IMR-90 (cell line): ENCODE data around the gene HERC4. TPM values are rescaled to one million over a fixed set of nuclear protein-coding genes. Genes with fewer than 3 reads are reported as not detected.

Source experiments
- ATAC-seq: fragments of 200-7000 bp; cut with Tn5 transposase; 2 replicates; pipeline ENCODE4 v1.9.1; 2020; ENCODE audit warnings: low read depth, mild to moderate bottlenecking, moderate library complexity
- BruUV-seq: library from RNA; stranded (reverse); fragments of 400-500 nt; replicated peaks from 2 replicates; lab custom pipeline; 2021; lab: Mats Ljungman, UMichigan
- CTCF ChIA-PET: fragments of 300-600 bp; formaldehyde crosslinking; extraction: SDS; loops from one replicate; lab custom pipeline; 2021; ENCODE audit warnings: antibody characterized with exemption; lab: Yijun Ruan, JAX
- POLR2A ChIA-PET: fragments of 300-600 bp; sonication (Branson Sonifier 250); formaldehyde crosslinking; loops from one replicate; lab custom pipeline; 2022; ENCODE audit warnings: antibody characterized with exemption; ENCODE audit not compliant: unreplicated experiment; lab: Charles Lee
- DNase-seq: peaks from one replicate; pipeline ENCODE4 v3.0.0; 2013
- H2AFZ ChIP-seq: replicated peaks from 2 replicates; pipeline ENCODE3; 2013; ENCODE audit warnings: low read length, mild to moderate bottlenecking; ENCODE audit not compliant: poor library complexity
- H2AK5ac ChIP-seq: 2 replicates; pipeline ENCODE4 v1.6.1; 2013; ENCODE audit warnings: low read depth, low read length, inconsistent platforms
- H2AK9ac ChIP-seq: replicated peaks from 2 replicates; pipeline ENCODE3; 2013; ENCODE audit warnings: mild to moderate bottlenecking, low read depth, low read length, moderate library complexity; ENCODE audit not compliant: poor library complexity
- H2BK120ac ChIP-seq: 2 replicates; pipeline ENCODE4 v1.6.1; 2013; ENCODE audit warnings: low read depth, low read length, inconsistent platforms
- H2BK15ac ChIP-seq: 3 replicates; pipeline ENCODE4 v1.6.1; 2013; ENCODE audit warnings: low read depth, low read length, inconsistent platforms
- H2BK20ac ChIP-seq: 2 replicates; pipeline ENCODE4 v1.6.1; 2013; ENCODE audit warnings: low read depth, mild to moderate bottlenecking, inconsistent platforms, low read length, moderate library complexity
- H2BK5ac ChIP-seq: 2 replicates; pipeline ENCODE4 v1.6.1; 2013; ENCODE audit warnings: mild to moderate bottlenecking, low read depth, low read length, inconsistent platforms; ENCODE audit not compliant: poor library complexity, severe bottlenecking
- H3K14ac ChIP-seq: replicated peaks from 2 replicates; pipeline ENCODE4 v1.6.1; 2013; ENCODE audit warnings: low read depth, low read length, inconsistent platforms
- H3K18ac ChIP-seq: 2 replicates; pipeline ENCODE4 v1.6.1; 2013; ENCODE audit warnings: low read depth, low read length, control low read depth
- H3K23ac ChIP-seq: 2 replicates; pipeline ENCODE4 v1.6.1; 2013; ENCODE audit warnings: low read depth, low read length, inconsistent platforms
- H3K27ac ChIP-seq: 2 replicates; pipeline ENCODE4 v1.5.1; 2013; ENCODE audit warnings: mild to moderate bottlenecking, control low read depth, low read length; ENCODE audit not compliant: insufficient read depth
- H3K27me3 ChIP-seq: 2 replicates; pipeline ENCODE4 v1.6.1; 2013; ENCODE audit warnings: low read length; ENCODE audit not compliant: control insufficient read depth, insufficient read depth
- H3K36me3 ChIP-seq: 2 replicates; pipeline ENCODE4 v1.6.1; 2013; ENCODE audit warnings: low read length, mixed read lengths; ENCODE audit not compliant: control insufficient read depth, insufficient read depth
- H3K4ac ChIP-seq: 2 replicates; pipeline ENCODE4 v1.6.1; 2013; ENCODE audit warnings: low read depth, low read length, inconsistent platforms
- H3K4me1 ChIP-seq: 2 replicates; pipeline ENCODE4 v1.6.1; 2013; ENCODE audit warnings: low read length, mixed read lengths; ENCODE audit not compliant: control insufficient read depth, insufficient read depth
- H3K4me2 ChIP-seq: 2 replicates; pipeline ENCODE4 v1.6.1; 2013; ENCODE audit warnings: low read depth, mild to moderate bottlenecking, control low read depth, low read length, moderate library complexity
- H3K4me3 ChIP-seq: 2 replicates; pipeline ENCODE4 v1.5.1; 2013; ENCODE audit warnings: low read depth, mild to moderate bottlenecking, control low read depth, low read length, moderate library complexity; ENCODE audit not compliant: insufficient read depth
- H3K56ac ChIP-seq: 2 replicates; pipeline ENCODE4 v1.6.1; 2013; ENCODE audit warnings: low read length, inconsistent platforms; ENCODE audit not compliant: insufficient read depth; ENCODE audit errors: extremely low read depth
- H3K79me1 ChIP-seq, 2 experiments: 2 replicates each; pipeline ENCODE4 v1.6.1; 2013; ENCODE audit warnings: low read length in 2 of 2, inconsistent platforms in 1 of 2, low read depth in 1 of 2
- H3K9ac ChIP-seq: 2 replicates; pipeline ENCODE4 v1.6.1; 2013; ENCODE audit warnings: low read depth, low read length, control low read depth
- H3K9me1 ChIP-seq: 2 replicates; pipeline ENCODE4 v1.6.1; 2013; ENCODE audit warnings: low read length, inconsistent platforms; ENCODE audit not compliant: insufficient read depth
- H3K9me3 ChIP-seq: 2 replicates; pipeline ENCODE4 v1.6.1; 2013; ENCODE audit warnings: low read length; ENCODE audit not compliant: control insufficient read depth, insufficient read depth
- H4K20me1 ChIP-seq: 2 replicates; pipeline ENCODE4 v1.6.1; 2013; ENCODE audit warnings: low read length, inconsistent platforms; ENCODE audit not compliant: insufficient read depth
- H4K5ac ChIP-seq: 2 replicates; pipeline ENCODE4 v1.6.1; 2013; ENCODE audit warnings: mild to moderate bottlenecking, low read depth, low read length, control low read depth
- H4K8ac ChIP-seq, 2 experiments: 2 replicates each; pipeline ENCODE4 v1.6.1; 2013; ENCODE audit warnings: low read depth in 2 of 2, low read length in 2 of 2, control low read depth in 1 of 2, inconsistent platforms in 1 of 2
- H4K91ac ChIP-seq: 2 replicates; pipeline ENCODE4 v1.6.1; 2013; ENCODE audit warnings: low read depth, low read length, inconsistent platforms; ENCODE audit not compliant: insufficient read depth
- MAFK ChIP-seq: IDR thresholded peaks from 2 replicates; pipeline ENCODE4 v1.6.1; 2012; ENCODE audit warnings: low read depth, low read length, improper control_type of control experiment
- USF2 ChIP-seq: fragments of 150-350 bp; IDR thresholded peaks from 2 replicates; pipeline ENCODE4 v1.6.1; 2017; ENCODE audit warnings: mild to moderate bottlenecking, antibody characterized with exemption, low read length, low read depth
- WGBS, 2 experiments: methylation state at CpG; one replicate each; pipeline versions ENCODE4 v1.1.5 to v1.1.7; 2013; ENCODE audit warnings: missing lambda C conversion rate in 2 of 2; ENCODE audit not compliant: insufficient read length in 1 of 2; ENCODE audit errors: extremely low coverage in 2 of 2; 5-methylcytosine and 5-hydroxymethylcytosine counted together
- dilution Hi-C: fragments of 300-500 bp; cut with HindIII; formaldehyde crosslinking; loops from one replicate; pipeline ENCODE4 v1.14.3; 2018; ENCODE audit warnings: low sequenced_read_pairs; ENCODE audit not compliant: unreplicated experiment
- in situ Hi-C: fragments of 300-500 bp; cut with MboI; formaldehyde crosslinking; loops from 3 replicates; pipeline ENCODE4 v1.14.3; 2019; ENCODE audit warnings: low sequenced_read_pairs, inconsistent platforms, mixed read lengths
- intact Hi-C: fragments of 100-400 bp; cut with micrococcal nuclease; formaldehyde crosslinking; loops from 2 replicates; pipeline ENCODE4 v1.10.0; 2022
- polyA plus RNA-seq, 3 experiments: library from polyadenylated mRNA; depleted of rRNA; stranded (reverse); fragments of >200 nt; gene quantifications; 2 replicates each; pipeline ENCODE4 v1.2.3, GENCODE V29; 2012; ENCODE audit warnings: low replicate concordance in 1 of 3
- total RNA-seq: library from RNA; depleted of rRNA; stranded (reverse); fragments of >200 nt; gene quantifications from 2 replicates; pipeline ENCODE4 v1.2.3, GENCODE V29; 2012

The HERC4 gene
- total and polyA plus RNA-seq, 2 of the 4 experiments (the other 2 are of a cell fraction) = 66.6 to 92.8 TPM

DNA sequence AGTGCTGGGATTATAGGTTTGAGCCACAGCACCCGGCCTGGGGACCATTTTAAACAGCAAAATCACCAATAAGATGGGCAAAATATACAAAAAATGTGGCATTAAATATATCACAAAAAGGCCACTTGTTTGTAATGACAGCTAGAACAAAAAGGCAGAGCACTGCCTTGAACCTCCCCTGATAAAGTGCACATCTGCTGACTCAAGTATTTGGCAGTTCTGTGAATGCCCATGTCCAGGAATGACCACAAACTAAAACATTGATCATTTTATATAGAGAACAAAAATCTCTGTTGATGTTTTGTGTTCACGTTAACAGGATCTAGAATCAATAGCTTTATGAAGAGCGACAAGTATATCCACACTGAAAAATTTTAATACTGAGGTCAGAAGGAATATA lies 21.5 kb downstream of the HERC4 start:
- Histone ChIP-seq H3K4me2 (no peak overlapping the region), H3K56ac (no peak overlapping the region), H4K5ac (no peak overlapping the region), H3K4ac (no peak overlapping the region), H2BK15ac (no peak overlapping the region), H4K8ac (no peak overlapping the region), H2AFZ (no peak overlapping the region), H3K9me1 (no peaks in the 10 kb centered on the region), H3K4me1 (0 out of 2 replicates have a peak, but pooled peaks cover 3% of the 10 kb centered on the region), H2AK5ac (no peak overlapping the region), H3K36me3 (peaks cover 12% of the 10 kb centered on the region), H4K20me1 (peaks cover 22% of the 10 kb centered on the region), H3K18ac (no peak overlapping the region), H2AK9ac (no peak overlapping the region), H2BK120ac (no peak overlapping the region), H3K9me3 (no peaks in the 10 kb centered on the region), H2BK20ac (no peak overlapping the region), H3K27me3 (no peaks in the 10 kb centered on the region), H3K9ac (no peak overlapping the region), H3K14ac (no peak overlapping the region), H3K27ac (no peak overlapping the region), H3K79me1 (peaks cover 23 to 55% of the 10 kb centered on the region in 2 experiments), H3K23ac (no peak overlapping the region), H3K4me3 (no peak overlapping the region), H4K91ac (no peak overlapping the region), H2BK5ac (no peak overlapping the region)
- in situ Hi-C loops (no loop called here), intact Hi-C loops (no loop called here), dilution Hi-C loops (no loop called here)
- WGBS, 2 experiments = no CpG with 5 or more reads among the region's 3 CpGs
- TF ChIP-seq USF2 = no peak
- peak; percentile 66 for TF ChIP-seq MAFK
- CTCF ChIA-PET = interaction anchor here (0.9 kb wide), 1 partner anchor 11 kb away, joined by 4 read pairs; no protein-coding TSS in a partner anchor
- POLR2A ChIA-PET = no interaction called here
- ATAC-seq (peak; percentile 25; the same call in 1 of the 2 replicates), DNase-seq (peak; percentile 31)
- BruUV-seq = no TSS peak
